ENCODE data around the gene PINLYP. TPM values are rescaled to one million over a fixed set of nuclear protein-coding genes. Genes with fewer than 3 reads are reported as not detected.

The PINLYP gene
- total RNA-seq, 1 experiment from 2014 or later, result 0.17 TPM

- TF ChIP-seq SP1 (IDR thresholded peaks at IDR 0.05; ENCODE audit: low read depth) (no peak), ZBTB33 (IDR thresholded peaks at IDR 0.05; ENCODE audit: extremely low read depth, insufficient replicate concordance, low read length) (no peak), EZH2phosphoT487 (IDR thresholded peaks at IDR 0.05; ENCODE audit: borderline replicate concordance) (no peak)
- TF ChIP-seq, protein P1, sequence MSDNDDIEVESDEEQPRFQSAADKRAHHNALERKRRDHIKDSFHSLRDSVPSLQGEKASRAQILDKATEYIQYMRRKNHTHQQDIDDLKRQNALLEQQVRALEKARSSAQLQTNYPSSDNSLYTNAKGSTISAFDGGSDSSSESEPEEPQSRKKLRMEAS (IDR thresholded peaks at IDR 0.05), result no peak
Observed at GRCh38 chr19:43572171-43572588, 3.4 kb upstream of the PINLYP start (continued).

DNA sequence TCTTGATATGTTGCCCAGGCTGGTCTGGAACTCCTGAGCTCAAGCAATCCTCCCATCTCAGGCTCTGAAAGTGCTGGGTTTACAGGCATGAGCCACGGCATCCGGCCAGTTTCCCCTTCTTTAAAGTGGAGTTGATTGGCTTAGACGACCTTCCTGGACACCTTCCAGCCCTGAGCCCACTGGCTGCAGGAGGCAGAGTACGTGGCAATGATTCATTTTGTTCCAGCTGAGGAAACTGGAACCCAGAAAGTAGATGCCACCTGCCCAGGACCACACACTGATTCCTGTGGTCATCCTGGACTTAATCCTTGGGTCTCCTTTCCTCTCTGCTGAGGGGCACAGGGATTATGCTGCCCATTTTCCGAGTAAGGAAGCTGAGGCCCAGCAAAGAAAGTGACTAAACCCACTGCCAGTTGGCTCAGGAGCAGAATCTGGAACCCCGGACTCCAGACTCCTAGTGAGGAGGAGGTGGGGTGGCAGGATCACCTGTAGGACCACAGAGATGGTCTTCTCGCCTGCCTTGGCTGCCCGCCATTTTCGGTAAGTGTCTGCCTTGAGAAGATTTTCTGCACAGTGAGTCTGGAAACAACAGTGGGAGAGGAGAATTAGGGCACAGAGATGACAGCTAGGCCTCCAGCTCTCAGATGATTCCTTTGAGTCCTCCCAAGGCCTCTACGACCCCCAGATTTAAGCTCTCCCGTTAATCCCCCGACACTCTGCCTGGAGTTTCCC is 1.0 kb upstream of the PINLYP start:
- TF ChIP-seq EZH2 (IDR thresholded peaks at IDR 0.05) (no peak), ZNF274 (IDR thresholded peaks at IDR 0.05; ENCODE audit: low read depth, low read length) (no peak), SP1 (IDR thresholded peaks at IDR 0.05; ENCODE audit: low read depth) (no peak), SRF (IDR thresholded peaks at IDR 0.05; ENCODE audit: low read depth) (no peak), POLR2AphosphoS5 (IDR thresholded peaks at IDR 0.05; ENCODE audit: low read depth, low read length) (no peak), CEBPB (IDR thresholded peaks at IDR 0.05; ENCODE audit: low read depth) (no peak), EGR1 (IDR thresholded peaks at IDR 0.05; ENCODE audit: low read depth) (no peak), TCF7L2 (IDR thresholded peaks at IDR 0.05; ENCODE audit: borderline replicate concordance, extremely low read depth, insufficient read depth, insufficient read length) (no peak)
- TF ChIP-seq, protein P2, sequence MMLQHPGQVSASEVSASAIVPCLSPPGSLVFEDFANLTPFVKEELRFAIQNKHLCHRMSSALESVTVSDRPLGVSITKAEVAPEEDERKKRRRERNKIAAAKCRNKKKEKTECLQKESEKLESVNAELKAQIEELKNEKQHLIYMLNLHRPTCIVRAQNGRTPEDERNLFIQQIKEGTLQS (IDR thresholded peaks at IDR 0.05), result no peak
- TF ChIP-seq, protein P1 (IDR thresholded peaks at IDR 0.05), result no peak
- DNase-seq (ENCODE audit: low read depth, low spot score) (no peak), ATAC-seq (no peak)
- no peaks in the 10 kb centered on the region for H4K20me1 ChIP-seq (ENCODE audit: insufficient read depth)
- H3K4me2 ChIP-seq (ENCODE audit: low read length), result peak overlapping the region; percentile 89
- BruUV-seq (replicated peaks), result TSS peak; percentile 54
- no peaks in the 10 kb centered on the region for H3K36me3 ChIP-seq (ENCODE audit: control insufficient read depth in 1 of 2, insufficient read depth in 2 of 2, low read length in 2 of 2)
- intact Hi-C loops (cut with micrococcal nuclease), result loop anchor here (1.0 kb wide), 1 partner anchor 22 kb away; the partner anchor contains the start of genes IRGQ and ZNF576
- peaks cover 11 to 14% of the 10 kb centered on the region in 2 experiments for H3K4me1 ChIP-seq (ENCODE audit: control insufficient read depth in 1 of 2, insufficient read depth in 2 of 2, low read length in 2 of 2)
- H3K79me2 ChIP-seq (ENCODE audit: insufficient read depth, low read length), result peaks cover 10% of the 10 kb centered on the region; the same call in 1 of the 2 replicates
- H3K9me2 ChIP-seq (ENCODE audit: insufficient read depth), result no peaks in the 10 kb centered on the region
- H3K9ac ChIP-seq (ENCODE audit: low read length), result peak overlapping the region; percentile 90
- no peaks in the 10 kb centered on the region for H3K27me3 ChIP-seq (ENCODE audit: insufficient read depth, low read length)
- ChIA-PET RAD21 (ENCODE audit: low non-redundant PET in 1 of 2, low total read pairs in 2 of 2, uncharacterized antibody in 2 of 2, unreplicated experiment in 2 of 2) (no interaction called here), CTCF (interaction anchor here (0.7 kb wide), 1 partner anchor 20 kb away, joined by 3 read pairs; no protein-coding TSS in a partner anchor), POLR2A (interaction anchor here (0.6 to 1.8 kb wide), 2 partner anchors 22 to 29 kb away, joined by 3 to 6 read pairs; partner anchors contain the start of genes IRGQ and ZNF576)
- peak overlapping the region; percentile 70 for H3K27ac ChIP-seq (ENCODE audit: low read depth, low read length)
- no peak overlapping the region for H2AFZ ChIP-seq (ENCODE audit: low read depth, low read length, poor library complexity, severe bottlenecking)
- H3K4me3 ChIP-seq (replicated peaks in 1 of 2; ENCODE audit: low read depth in 1 of 2, low read length in 2 of 2), result peak overlapping the region; percentile 81 to 85
- H3K9me3 ChIP-seq (ENCODE audit: control insufficient read depth in 1 of 2, insufficient read depth in 1 of 2, low read depth in 1 of 2, low read length in 2 of 2), result no peaks in the 10 kb centered on the region

Measured in HCT116 (cell line).